ENCODE data around the gene RPS4Y1. TPM values are rescaled to one million over a fixed set of nuclear protein-coding genes. Genes with fewer than 3 reads are reported as not detected.

Gene RPS4Y1
- 100 to 1,000 TPM; 399 to 408 TPM for total RNA-seq

DNA sequence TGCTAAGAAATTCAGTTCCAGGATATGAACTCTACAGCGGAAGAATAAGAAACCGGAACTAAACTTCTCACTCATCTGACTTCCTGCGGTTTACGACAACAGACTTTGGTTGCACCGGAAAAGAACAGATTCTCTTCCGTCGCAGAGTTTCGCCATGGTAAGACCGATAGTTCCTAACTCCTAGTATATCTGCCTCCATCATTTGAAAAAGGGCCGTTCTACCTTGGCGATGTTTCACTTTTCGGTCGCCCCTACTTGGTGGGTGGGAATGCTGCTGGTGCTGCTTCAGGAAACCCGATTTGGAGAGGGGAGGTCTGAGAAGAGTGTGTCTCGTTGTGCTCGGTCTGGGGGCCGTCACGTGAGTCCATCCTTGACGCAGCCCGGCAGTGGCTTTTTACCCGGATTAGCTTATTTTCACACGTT, at the start of gene RPS4Y1:
RPS4Y1 (plus strand) TSS at position 132 of the 423 bp plus-strand sequence; CDS start at position 155, 23 bp downstream.

Other genes with a start within 250 kb of the RPS4Y1 start
- not detected for gene SRY, start 53.9 kb upstream of the RPS4Y1 start, total RNA-seq
- gene ZFY, start 93.8 kb downstream of the RPS4Y1 start, total RNA-seq, result 10 to 100 TPM; 16.2 to 18.5 TPM